Stimulated activated CD8-positive, alpha-beta memory T cell treated with anti-CD3 and anti-CD28 coated beads, Interleukin-7, amount 100 ng/mL, for 48 hours (primary cell): Measurements from ENCODE around the gene SCN10A.

ENCODE experiments used
- DNase-seq, 2 donors: peaks; one replicate each; pipeline ENCODE4 v3.0.0-alpha.2; 2020; ENCODE audit warnings: low read depth in 1 of 2; ENCODE audit errors: extremely low read depth in 1 of 2

SCN10A gene

GRCh38 chr3:38655708-38656300 is 160.2 kb downstream of the SCN10A start:
- DNase-seq = no peak

- DNase-seq = no peak
Measured at GRCh38 chr3:38653685-38654537, 162.1 kb downstream of the SCN10A start.

GRCh38 chr3:38652934-38653333 is 163.1 kb downstream of the SCN10A start:
- no peak for DNase-seq

GRCh38 chr3:38651153-38651789 is 164.7 kb downstream of the SCN10A start:
- peak; percentile 34 to 49 for DNase-seq

GRCh38 chr3:38650248-38650951 is 165.6 kb downstream of the SCN10A start:
- DNase-seq = no peak

- DNase-seq = peak in 1 of 2 donors; percentile 22
Measured at GRCh38 chr3:38649500-38650247, 166.3 kb downstream of the SCN10A start, which contains the start of gene SCN5A. TSS of gene SCN5A (minus strand) at chr3:38649687. CDS start at chr3:38633307, 16,380 bp downstream.

- no peak for DNase-seq
Measured at GRCh38 chr3:38648659-38649499, 167.1 kb downstream of the SCN10A start.

- no peak for DNase-seq
Measured at GRCh38 chr3:38648024-38648658, 167.9 kb downstream of the SCN10A start.

GRCh38 chr3:38647217-38647970 is 168.6 kb downstream of the SCN10A start:
- no peak for DNase-seq
